Loucy (cell line): ENCODE measurements around the gene C10orf143.

Source experiments
- CTCF ChIP-seq: fragments of 200-600 bp; sonication (generic); conservative IDR thresholded peaks from 2 replicates; pipeline ENCODE4 v1.5.1; 2014; ENCODE audit warnings: mild to moderate bottlenecking, antibody characterized with exemption, low read length
- EZH2phosphoT487 ChIP-seq: fragments of 200-600 bp; IDR thresholded peaks from 2 replicates; pipeline ENCODE4 v1.6.1; 2018; ENCODE audit warnings: antibody characterized with exemption, mild to moderate bottlenecking, moderate library complexity, borderline replicate concordance

DNA sequence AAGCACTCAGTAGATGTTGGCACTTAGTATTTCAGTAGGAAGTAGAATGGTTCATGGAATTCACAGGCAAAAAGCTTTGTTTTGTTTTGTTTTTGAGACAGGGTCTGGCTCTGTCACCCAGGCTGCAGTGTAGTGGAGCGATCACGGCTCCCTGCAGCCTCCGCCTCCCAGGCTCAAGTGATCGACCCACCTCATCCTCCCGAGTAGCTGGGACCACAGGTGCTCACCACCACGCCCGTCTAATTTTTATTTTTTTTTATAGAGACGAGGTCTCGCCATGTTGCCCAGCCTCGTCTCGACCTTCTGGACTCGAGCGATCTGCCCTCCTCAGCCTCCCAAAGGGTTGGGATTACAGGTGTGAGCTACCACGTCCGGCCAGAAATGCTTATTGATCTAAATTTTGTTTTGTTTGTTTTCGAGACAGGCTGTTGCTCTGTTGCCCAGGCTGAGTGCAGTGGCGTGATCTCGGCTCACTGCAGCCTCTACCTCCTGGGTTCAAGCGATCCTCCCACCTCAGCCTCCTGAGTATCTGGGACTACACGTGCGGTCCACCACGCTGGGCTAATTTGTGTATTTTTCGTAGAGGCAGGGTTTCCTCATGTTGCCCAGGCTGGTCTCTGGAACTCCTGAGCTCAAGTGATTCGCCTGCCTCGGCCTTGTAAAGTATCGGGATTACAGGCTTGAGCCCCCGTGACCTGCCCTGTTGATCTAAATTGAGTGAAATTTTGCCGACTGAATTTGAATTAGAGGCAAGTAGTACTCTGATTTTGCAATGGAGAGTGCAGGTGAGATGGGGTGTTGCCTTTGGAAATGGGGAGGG, 27.2 kb upstream of the C10orf143 start:
- TF ChIP-seq CTCF (no peak), EZH2phosphoT487 (no peak)
